ENCODE data around the gene PLA2G4A. TPM values are rescaled to one million over a fixed set of nuclear protein-coding genes. Genes with fewer than 3 reads are reported as not detected.

The PLA2G4A gene
- total RNA-seq, 4 donors from 2014 or later = 3.0 to 4.6 (median 4.1) TPM

GRCh38 chr1:187010571-187011309 lies 182.0 kb downstream of the PLA2G4A start:
- DNase-seq (ENCODE audit: extremely low spot score) = no peak
- Histone ChIP-seq H3K4me3 (no peak overlapping the region), H3K27ac (replicated peaks in 1 of 4) (no peak overlapping the region), H3K4me1 (no peaks in the 10 kb centered on the region), H3K36me3 (no peaks in the 10 kb centered on the region), H3K27me3 (no peaks in the 10 kb centered on the region), H3K9me3 (no peaks in the 10 kb centered on the region)
- intact Hi-C loops (cut with DNase I) = no loop called here
- no peak for TF ChIP-seq EP300 (IDR thresholded peaks at IDR 0.05)
- TF ChIP-seq POLR2A (IDR thresholded peaks at IDR 0.05; ENCODE audit: low read depth) = no peak
- TF ChIP-seq CTCF (IDR thresholded peaks at IDR 0.05) = no peak
- no peak for TF ChIP-seq POLR2AphosphoS5 (IDR thresholded peaks at IDR 0.05)
- 84% methylated on average over 4 of the region's 4 CpGs for WGBS

- Histone ChIP-seq H3K4me3 (no peak overlapping the region), H3K9me3 (no peaks in the 10 kb centered on the region), H3K4me1 (no peaks in the 10 kb centered on the region), H3K27ac (replicated peaks in 1 of 4) (no peak overlapping the region), H3K36me3 (no peaks in the 10 kb centered on the region), H3K27me3 (no peaks in the 10 kb centered on the region)
- TF ChIP-seq POLR2A (IDR thresholded peaks at IDR 0.05; ENCODE audit: low read depth) (no peak), POLR2AphosphoS5 (IDR thresholded peaks at IDR 0.05) (no peak), CTCF (IDR thresholded peaks at IDR 0.05) (no peak), EP300 (IDR thresholded peaks at IDR 0.05) (no peak)
- intact Hi-C loops (cut with DNase I) = no loop called here
- WGBS = 86% methylated on average over 5 of the region's 5 CpGs
- no peak for DNase-seq (ENCODE audit: extremely low spot score)
These were observed 184.9 kb downstream of the PLA2G4A start for GRCh38 chr1:187013582-187014200.

GRCh38 chr1:187018291-187018690 lies 189.5 kb downstream of the PLA2G4A start:
- Histone ChIP-seq H3K4me1 (no peaks in the 10 kb centered on the region), H3K27me3 (no peaks in the 10 kb centered on the region), H3K27ac (replicated peaks in 1 of 4) (no peak overlapping the region), H3K4me3 (no peak overlapping the region), H3K9me3 (no peaks in the 10 kb centered on the region), H3K36me3 (no peaks in the 10 kb centered on the region)
- no peak for TF ChIP-seq POLR2AphosphoS5 (IDR thresholded peaks at IDR 0.05)
- no peak for TF ChIP-seq POLR2A (IDR thresholded peaks at IDR 0.05; ENCODE audit: low read depth)
- TF ChIP-seq CTCF (IDR thresholded peaks at IDR 0.05) = no peak
- TF ChIP-seq EP300 (IDR thresholded peaks at IDR 0.05) = no peak
- DNase-seq (ENCODE audit: extremely low spot score) = no peak
- intact Hi-C loops (cut with DNase I) = no loop called here

- 89% methylated on average over 1 of the region's 1 CpG for WGBS
- no peak for DNase-seq (ENCODE audit: extremely low spot score)
- H3K27ac ChIP-seq (replicated peaks in 1 of 4) = no peak overlapping the region
- peaks cover 4 to 29% (median 22%) of the 10 kb centered on the region in 4 donors for H3K9me3 ChIP-seq
- no peaks in the 10 kb centered on the region for H3K36me3 ChIP-seq
- no peaks in the 10 kb centered on the region for H3K27me3 ChIP-seq
- intact Hi-C loops (cut with DNase I) = no loop called here
- H3K4me1 ChIP-seq = no peaks in the 10 kb centered on the region
- no peak overlapping the region for H3K4me3 ChIP-seq
- TF ChIP-seq POLR2A (IDR thresholded peaks at IDR 0.05; ENCODE audit: low read depth) (no peak), CTCF (IDR thresholded peaks at IDR 0.05) (no peak), POLR2AphosphoS5 (IDR thresholded peaks at IDR 0.05) (no peak), EP300 (IDR thresholded peaks at IDR 0.05) (no peak)
These were observed 198.5 kb downstream of the PLA2G4A start for GRCh38 chr1:187027253-187027652.
